ENCODE results near the gene DZIP3. TPM values are rescaled to one million over a fixed set of nuclear protein-coding genes. Genes with fewer than 3 reads are reported as not detected.

Gene DZIP3
- polyA plus RNA-seq, 1 donor (not counting 4 experiments of a cell fraction or from before 2014, with no cell fraction given): 3.9 TPM

- Histone ChIP-seq H3K79me2 (ENCODE audit: control insufficient read depth, insufficient read depth, low read length) (no peaks in the 10 kb centered on the region), H3K27ac (ENCODE audit: control insufficient read depth, insufficient read depth, low read length) (no peak overlapping the region), H4K20me1 (ENCODE audit: control insufficient read depth, extremely low read depth, insufficient read depth, low read length) (no peaks in the 10 kb centered on the region), H3K9ac (ENCODE audit: control insufficient read depth, extremely low read depth, insufficient read depth, low read length) (no peak overlapping the region), H3K9me1 (ENCODE audit: control insufficient read depth, extremely low read depth, insufficient read depth, low read length) (no peaks in the 10 kb centered on the region), H2AFZ (ENCODE audit: control insufficient read depth, low read length) (no peak overlapping the region), H3K4me2 (ENCODE audit: control insufficient read depth, extremely low read depth, insufficient read depth, low read depth, low read length) (no peak overlapping the region), H3K9me3 (ENCODE audit: control insufficient read depth, low read depth, low read length) (no peaks in the 10 kb centered on the region), H3K36me3 (ENCODE audit: control insufficient read depth in 2 of 2, extremely low read depth in 1 of 2, insufficient read depth in 2 of 2, low read length in 2 of 2) (peaks cover 0 to 5% of the 10 kb centered on the region in 2 experiments), H3K4me3 (ENCODE audit: control insufficient read depth in 2 of 3, extremely low read depth in 1 of 3, insufficient read depth in 2 of 3, low read depth in 1 of 3, low read length in 3 of 3) (no peak overlapping the region), H3K4me1 (ENCODE audit: control insufficient read depth, extremely low read depth, insufficient read depth, low read length) (no peaks in the 10 kb centered on the region), H3K27me3 (ENCODE audit: control insufficient read depth, extremely low read depth, insufficient read depth, low read length) (no peaks in the 10 kb centered on the region)
- TF ChIP-seq EZH2 (IDR thresholded peaks at IDR 0.05; ENCODE audit: low read length): no peak
- no peak for TF ChIP-seq CTCF (optimal IDR thresholded peaks at IDR 0.05 in 1 of 3, IDR thresholded peaks at IDR 0.05 in 1 of 3, conservative IDR thresholded peaks at IDR 0.05 in 1 of 3; ENCODE audit: extremely low read depth in 1 of 3, insufficient read depth in 2 of 3, low read length in 3 of 3)
- FAIRE-seq (no peak), DNase-seq (ENCODE audit: low read depth, low spot score) (no peak)
- dilution Hi-C loops (cut with MboI; ENCODE audit: extremely low pct_ligation_motif_present, low sequenced_read_pairs): no loop called here
Measured at GRCh38 chr3:108546247-108546646, 43.3 kb upstream of the DZIP3 start.

- no peak for DNase-seq (ENCODE audit: low read depth, low spot score)
- H3K4me3 ChIP-seq (ENCODE audit: control insufficient read depth in 2 of 3, extremely low read depth in 1 of 3, insufficient read depth in 2 of 3, low read depth in 1 of 3, low read length in 3 of 3): no peak overlapping the region
- no peak for FAIRE-seq
- H3K4me1 ChIP-seq (ENCODE audit: control insufficient read depth, extremely low read depth, insufficient read depth, low read length): no peaks in the 10 kb centered on the region
- no peaks in the 10 kb centered on the region for H3K9me1 ChIP-seq (ENCODE audit: control insufficient read depth, extremely low read depth, insufficient read depth, low read length)
- H3K9ac ChIP-seq (ENCODE audit: control insufficient read depth, extremely low read depth, insufficient read depth, low read length): no peak overlapping the region
- no peaks in the 10 kb centered on the region for H4K20me1 ChIP-seq (ENCODE audit: control insufficient read depth, extremely low read depth, insufficient read depth, low read length)
- no peaks in the 10 kb centered on the region for H3K79me2 ChIP-seq (ENCODE audit: control insufficient read depth, insufficient read depth, low read length)
- no peak overlapping the region for H2AFZ ChIP-seq (ENCODE audit: control insufficient read depth, low read length)
- no peaks in the 10 kb centered on the region for H3K9me3 ChIP-seq (ENCODE audit: control insufficient read depth, low read depth, low read length)
- H3K27me3 ChIP-seq (ENCODE audit: control insufficient read depth, extremely low read depth, insufficient read depth, low read length): no peaks in the 10 kb centered on the region
- peaks cover 0 to 5% of the 10 kb centered on the region in 2 experiments for H3K36me3 ChIP-seq (ENCODE audit: control insufficient read depth in 2 of 2, extremely low read depth in 1 of 2, insufficient read depth in 2 of 2, low read length in 2 of 2)
- H3K27ac ChIP-seq (ENCODE audit: control insufficient read depth, insufficient read depth, low read length): no peak overlapping the region
- H3K4me2 ChIP-seq (ENCODE audit: control insufficient read depth, extremely low read depth, insufficient read depth, low read depth, low read length): no peak overlapping the region
- dilution Hi-C loops (cut with MboI; ENCODE audit: extremely low pct_ligation_motif_present, low sequenced_read_pairs): no loop called here
- no peak for TF ChIP-seq EZH2 (IDR thresholded peaks at IDR 0.05; ENCODE audit: low read length)
- no peak for TF ChIP-seq CTCF (optimal IDR thresholded peaks at IDR 0.05 in 1 of 3, IDR thresholded peaks at IDR 0.05 in 1 of 3, conservative IDR thresholded peaks at IDR 0.05 in 1 of 3; ENCODE audit: extremely low read depth in 1 of 3, insufficient read depth in 2 of 3, low read length in 3 of 3)
Measured at GRCh38 chr3:108546692-108547091, 42.8 kb upstream of the DZIP3 start.

All from keratinocyte (primary cell).